ENCODE data around the gene TRPM3. TPM values are rescaled to one million over a fixed set of nuclear protein-coding genes. Genes with fewer than 3 reads are reported as not detected.

The TRPM3 gene
- total and polyA plus RNA-seq, 9 of the 15 experiments (the other 6 are each of a cell fraction or from before 2014, with no cell fraction given): 0.04 TPM; not detected in 8

DNA sequence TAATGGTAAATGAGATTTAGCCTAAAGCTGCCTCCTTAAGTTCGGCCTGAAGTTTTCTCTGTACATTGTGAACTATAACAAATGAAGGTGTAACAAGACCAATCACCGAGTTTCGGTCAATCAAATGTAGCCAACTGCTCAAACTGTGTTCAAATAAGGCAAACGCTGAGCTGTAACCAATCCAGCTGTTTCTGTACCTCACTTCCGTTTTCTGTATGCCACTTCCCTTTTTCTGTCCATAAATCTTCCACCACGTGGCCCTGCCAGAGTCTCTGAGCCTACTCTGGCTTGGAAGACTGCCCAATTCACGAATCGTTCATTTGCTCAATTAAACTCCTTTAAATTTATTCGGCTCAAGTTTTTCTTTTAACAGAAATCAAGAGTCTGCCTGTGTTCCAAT lies 513.5 kb downstream of the TRPM3 start (continued):
- TF ChIP-seq ZBTB40 (IDR thresholded peaks at IDR 0.05) (peak; percentile 84), ZBTB40 (CRISPR knock-in tag; IDR thresholded peaks at IDR 0.05) (no peak), GABPA (tag; conservative IDR thresholded peaks at IDR 0.05; ENCODE audit: low read depth) (peak; percentile 82), EHMT2 (IDR thresholded peaks at IDR 0.05) (peak; percentile 74; the same call in 1 of the 2 replicates), TRIM24 (IDR thresholded peaks at IDR 0.05) (0 out of 4 replicates have a peak, but pooled peaks of 1 of the 2 experiments have one; percentile 12), CC2D1A (IDR thresholded peaks at IDR 0.05) (peak; percentile 87; the same call in 1 of the 2 replicates), CREM (IDR thresholded peaks at IDR 0.05; ENCODE audit: low read depth) (peak; percentile 44; the same call in 1 of the 2 replicates), DLX4 (CRISPR knock-in tag; IDR thresholded peaks at IDR 0.05) (no peak), ATF1 (CRISPR knock-in tag; IDR thresholded peaks at IDR 0.05) (no peak), ATF1 (tag; IDR thresholded peaks at IDR 0.05) (0 out of 2 replicates have a peak, but pooled peaks have one; percentile 24), RAD51 (IDR thresholded peaks at IDR 0.05; ENCODE audit: borderline replicate concordance, low read depth) (peak; percentile 82), KLF1 (tag; IDR thresholded peaks at IDR 0.05) (no peak), EP400 (IDR thresholded peaks at IDR 0.05) (peak; percentile 55)

All from K562 (cell line).